Brain pericyte (primary cell): ENCODE measurements around the gene KIAA0319L.
"Not testable (repeated sequence)": the region's sequence is repeated elsewhere in the genome, so short reads cannot be mapped to it uniquely, and the experiment has no call there.

Experiments used
- DNase-seq: peaks from one replicate; pipeline ENCODE4 v3.0.0-alpha.2; 2012; ENCODE audit warnings: low read depth, low spot score

KIAA0319L gene

GRCh38 chr1:35581621-35582020, 24.4 kb upstream of the KIAA0319L start:
- DNase-seq: not testable (repeated sequence)

DNA sequence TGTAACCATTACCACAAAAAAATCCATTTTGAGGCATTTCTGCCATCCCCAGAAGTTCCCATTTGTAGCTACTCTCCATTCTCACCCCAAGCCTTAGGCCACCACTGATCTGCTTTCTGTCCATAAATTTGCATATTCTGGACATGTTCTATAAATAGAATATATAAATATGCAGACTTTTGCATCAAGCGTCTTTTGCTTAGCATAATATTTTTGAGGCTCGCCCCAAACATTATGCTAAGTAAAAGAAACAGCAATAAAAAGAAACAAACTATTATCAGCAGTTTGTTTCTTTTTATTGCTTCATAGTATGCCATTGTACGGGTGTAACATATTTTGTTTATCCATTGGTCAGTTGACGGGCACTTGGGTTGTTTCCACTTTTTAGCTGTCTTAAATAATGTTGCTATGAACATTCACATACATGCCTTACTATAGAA, 23.8 kb upstream of the KIAA0319L start:
- no peak for DNase-seq

GRCh38 chr1:35577071-35577998, 20.1 kb upstream of the KIAA0319L start:
- no peak for DNase-seq

DNA sequence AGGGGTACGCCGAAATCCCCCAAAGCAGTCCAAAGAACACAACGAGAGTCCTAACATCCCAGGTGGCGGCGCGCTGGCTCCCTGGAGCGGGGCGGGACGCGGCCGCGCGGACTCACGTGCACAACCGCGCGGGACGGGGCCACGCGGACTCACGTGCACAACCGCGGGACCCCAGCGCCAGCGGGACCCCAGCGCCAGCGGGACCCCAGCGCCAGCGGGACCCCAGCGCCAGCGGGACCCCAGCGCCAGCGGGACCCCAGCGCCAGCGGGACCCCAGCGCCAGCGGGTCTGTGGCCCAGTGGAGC, 19.5 kb upstream of the KIAA0319L start:
- DNase-seq: not testable (repeated sequence)

- no peak for DNase-seq
These were observed 19.0 kb upstream of the KIAA0319L start for GRCh38 chr1:35576061-35576765.

DNA sequence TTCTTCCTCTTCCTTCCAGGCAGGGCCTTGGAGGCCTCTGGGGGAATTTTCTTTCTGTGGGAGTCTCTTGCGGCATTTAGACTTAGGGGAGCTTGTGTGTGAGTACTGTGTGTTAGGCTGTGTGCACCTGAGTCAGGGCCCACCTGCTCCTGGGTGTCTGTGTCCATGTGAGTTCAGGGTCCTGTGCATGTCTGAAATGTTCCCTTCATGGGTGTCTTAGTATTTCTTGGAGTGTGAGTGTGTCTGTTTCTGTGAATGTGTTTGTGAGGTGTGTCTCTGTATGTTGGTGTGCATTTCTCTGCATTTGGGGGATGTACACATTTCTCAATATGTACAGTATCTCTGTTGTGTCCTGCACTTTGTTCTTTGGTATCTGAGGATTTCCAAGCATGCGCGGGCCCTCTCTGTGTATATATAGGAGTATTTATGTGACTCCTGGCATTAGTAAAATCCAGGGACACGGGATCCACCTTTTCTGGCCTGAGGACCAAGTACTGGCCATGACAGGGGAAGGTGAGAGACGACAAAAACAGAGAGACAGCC, 18.3 kb upstream of the KIAA0319L start:
- no peak for DNase-seq

- DNase-seq: no peak
These were observed 17.6 kb upstream of the KIAA0319L start for GRCh38 chr1:35574655-35575415.

GRCh38 chr1:35574125-35574654, 17.0 kb upstream of the KIAA0319L start:
- DNase-seq: no peak

GRCh38 chr1:35573198-35574124, 16.3 kb upstream of the KIAA0319L start, which contains the start of gene TFAP2E:
Gene TFAP2E, plus strand, starts transcription at chr1:35573314. Its CDS starts 264 bp downstream, at chr1:35573578.
- DNase-seq: no peak

DNA sequence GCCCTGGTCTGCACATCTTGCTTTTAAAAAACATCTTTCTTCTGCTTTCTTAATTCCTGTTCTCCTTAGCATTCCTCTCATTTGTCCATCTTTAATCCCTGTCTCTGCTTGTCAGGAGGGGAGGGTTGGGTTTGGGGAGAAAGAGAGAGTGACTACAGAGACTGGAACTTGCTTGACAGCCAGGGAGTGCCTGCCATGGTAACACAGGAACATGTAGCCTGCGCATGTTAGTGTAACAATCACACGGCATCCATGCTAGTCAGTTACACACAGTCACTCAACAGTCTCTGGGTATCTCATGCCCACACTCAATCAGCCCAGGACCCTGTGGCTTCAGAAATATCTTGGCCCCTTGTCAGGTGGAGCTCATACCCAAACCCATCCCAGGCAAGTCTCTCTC, 15.1 kb upstream of the KIAA0319L start:
- no peak for DNase-seq

DNA sequence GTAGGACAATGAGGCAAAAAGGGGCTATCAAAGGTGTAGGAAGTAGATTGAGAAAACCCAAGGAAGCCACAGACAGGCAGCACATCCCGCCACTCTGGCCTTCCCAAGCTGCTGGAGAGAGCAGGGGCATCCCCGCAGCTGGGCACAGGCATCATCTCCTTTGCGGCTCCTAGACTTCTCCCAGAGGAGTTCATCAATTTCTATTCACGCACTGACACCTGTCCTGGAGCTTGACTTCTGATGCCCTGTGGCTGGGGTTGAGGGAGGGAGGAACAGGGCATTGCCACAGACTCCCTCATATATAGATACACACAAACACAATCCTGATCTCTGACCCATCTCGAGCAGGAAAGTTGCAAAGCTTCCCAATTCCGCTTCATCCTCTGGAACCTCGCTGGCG, 14.1 kb upstream of the KIAA0319L start:
- no peak for DNase-seq

DNA sequence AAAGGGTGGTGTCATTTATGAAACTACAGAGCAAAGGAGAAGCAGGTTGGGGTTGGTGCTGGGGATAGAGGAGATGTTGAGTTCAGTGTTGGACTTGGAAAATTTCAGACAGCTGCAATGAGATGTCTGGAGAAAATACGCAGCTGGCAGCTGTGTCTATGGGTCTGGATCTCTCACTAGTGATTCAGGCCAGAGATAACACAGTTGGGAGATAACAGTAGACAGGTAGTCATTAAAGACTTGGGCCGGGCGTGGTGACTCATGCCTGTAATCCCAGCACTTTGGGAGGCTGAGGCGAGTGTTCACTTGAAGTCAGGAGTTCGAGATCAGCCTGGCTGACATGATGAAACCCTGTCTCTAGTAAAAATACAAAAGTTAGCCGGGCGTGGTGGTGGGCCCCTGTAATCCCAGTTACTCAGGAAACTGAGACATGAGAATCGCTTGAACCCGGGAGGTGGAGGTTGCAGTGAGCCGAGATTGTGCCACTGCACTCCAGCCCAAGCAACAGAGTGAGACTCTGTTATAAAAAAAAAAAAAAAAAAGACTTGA, 13.5 kb upstream of the KIAA0319L start:
- DNase-seq: no peak

- no peak for DNase-seq
These were observed 12.7 kb upstream of the KIAA0319L start for GRCh38 chr1:35569936-35570335.

DNA sequence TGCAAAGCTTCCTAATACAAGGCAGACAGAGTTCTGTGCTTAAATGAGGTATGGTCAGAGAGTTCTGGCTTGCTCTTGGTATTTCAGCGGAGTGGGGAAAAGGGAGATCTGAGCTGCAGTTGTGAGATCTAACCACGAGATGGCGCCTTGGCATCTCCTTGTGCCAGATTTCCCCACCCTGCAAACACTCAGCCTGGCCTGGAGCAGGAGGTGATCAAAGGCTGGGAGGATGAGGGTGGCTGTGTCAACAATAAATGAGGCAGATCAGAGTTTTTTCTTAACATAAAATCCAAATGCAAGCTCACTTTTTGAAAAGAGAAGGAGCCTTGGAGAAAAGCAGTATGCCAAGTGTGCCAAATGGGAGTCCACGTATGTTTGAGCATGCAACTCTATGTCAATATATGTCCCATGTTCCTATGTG, 11.8 kb upstream of the KIAA0319L start:
- no peak for DNase-seq

GRCh38 chr1:35567947-35568558, 10.8 kb upstream of the KIAA0319L start:
- no peak for DNase-seq

GRCh38 chr1:35565742-35566133, 8.5 kb upstream of the KIAA0319L start:
- no peak for DNase-seq

DNA sequence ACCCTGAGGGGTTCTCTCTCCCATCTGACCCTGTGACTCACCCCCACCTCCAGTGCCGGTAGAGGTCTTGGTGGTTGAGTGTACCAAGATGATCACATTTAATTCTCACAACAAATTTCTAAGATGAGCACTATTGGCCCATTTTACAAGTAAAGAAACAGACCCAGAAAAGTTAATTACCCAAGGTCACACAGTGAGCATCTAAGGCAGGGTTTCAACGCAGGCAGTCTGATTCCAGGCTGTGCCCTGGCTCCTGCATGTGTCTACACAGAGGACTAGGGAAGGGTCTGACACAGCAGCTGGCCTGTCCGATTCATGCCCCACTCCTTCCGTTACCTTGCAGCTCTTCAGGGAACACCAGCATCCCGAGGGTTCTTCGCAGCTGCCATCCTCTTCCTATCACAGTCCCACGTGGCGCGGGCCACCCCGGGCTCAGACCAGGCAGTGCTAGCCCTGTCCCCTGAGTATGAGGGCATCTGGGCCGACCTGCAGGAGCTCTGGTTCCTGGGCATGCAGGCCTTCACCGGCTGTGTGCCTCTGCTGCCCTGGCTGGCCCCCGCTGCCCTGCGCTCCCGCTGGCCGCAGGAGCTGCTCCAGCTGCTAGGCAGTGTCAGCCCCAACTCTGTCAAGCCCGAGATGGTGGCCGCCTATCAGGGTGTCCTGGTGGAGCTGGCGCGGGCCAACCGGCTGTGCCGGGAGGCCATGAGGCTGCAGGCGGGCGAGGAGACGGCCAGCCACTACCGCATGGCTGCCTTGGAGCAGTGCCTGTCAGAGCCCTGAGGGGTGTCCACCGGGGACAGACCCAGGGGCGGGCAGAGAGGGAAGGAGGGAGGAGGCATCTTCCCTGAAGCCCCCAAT, 7.9 kb upstream of the KIAA0319L start:
- no peak for DNase-seq

GRCh38 chr1:35564037-35564883, 7.1 kb upstream of the KIAA0319L start:
- no peak for DNase-seq
